ENCODE measurements around the gene DNAJB6. TPM values are rescaled to one million over a fixed set of nuclear protein-coding genes. Genes with fewer than 3 reads are reported as not detected.

Gene DNAJB6
- total RNA-seq, 1 donor from 2014 or later = 74.3 TPM

- H3K36me3 Mint-ChIP-seq (ENCODE audit: low read depth) = no peaks in the 10 kb centered on the region
- CTCF ChIA-PET = no interaction called here
Observed at GRCh38 chr7:157439761-157440160, 103.0 kb downstream of the DNAJB6 start.

GRCh38 chr7:157440346-157441022 is 103.7 kb downstream of the DNAJB6 start:
- Mint-ChIP-seq H3K36me3 (ENCODE audit: low read depth) (no peaks in the 10 kb centered on the region), H3K4me3 (no peak overlapping the region), H3K4me1 (no peaks in the 10 kb centered on the region), H3K27ac (no peak overlapping the region), H3K27me3 (no peaks in the 10 kb centered on the region), H3K9me3 (peaks cover 6% of the 10 kb centered on the region)
- intact Hi-C loops (cut with micrococcal nuclease) = no loop called here
- ATAC-seq (ENCODE audit: low read depth) (no peak), DNase-seq (no peak)
- ChIA-PET POLR2A (no interaction called here), CTCF (no interaction called here)
- TF ChIP-seq, protein P1, sequence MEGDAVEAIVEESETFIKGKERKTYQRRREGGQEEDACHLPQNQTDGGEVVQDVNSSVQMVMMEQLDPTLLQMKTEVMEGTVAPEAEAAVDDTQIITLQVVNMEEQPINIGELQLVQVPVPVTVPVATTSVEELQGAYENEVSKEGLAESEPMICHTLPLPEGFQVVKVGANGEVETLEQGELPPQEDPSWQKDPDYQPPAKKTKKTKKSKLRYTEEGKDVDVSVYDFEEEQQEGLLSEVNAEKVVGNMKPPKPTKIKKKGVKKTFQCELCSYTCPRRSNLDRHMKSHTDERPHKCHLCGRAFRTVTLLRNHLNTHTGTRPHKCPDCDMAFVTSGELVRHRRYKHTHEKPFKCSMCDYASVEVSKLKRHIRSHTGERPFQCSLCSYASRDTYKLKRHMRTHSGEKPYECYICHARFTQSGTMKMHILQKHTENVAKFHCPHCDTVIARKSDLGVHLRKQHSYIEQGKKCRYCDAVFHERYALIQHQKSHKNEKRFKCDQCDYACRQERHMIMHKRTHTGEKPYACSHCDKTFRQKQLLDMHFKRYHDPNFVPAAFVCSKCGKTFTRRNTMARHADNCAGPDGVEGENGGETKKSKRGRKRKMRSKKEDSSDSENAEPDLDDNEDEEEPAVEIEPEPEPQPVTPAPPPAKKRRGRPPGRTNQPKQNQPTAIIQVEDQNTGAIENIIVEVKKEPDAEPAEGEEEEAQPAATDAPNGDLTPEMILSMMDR (IDR thresholded peaks at IDR 0.05) = no peak

More at GRCh38 chr7:157439761-157440160, 103.0 kb downstream of the DNAJB6 start:
- Mint-ChIP-seq H3K9me3 (peaks cover 6% of the 10 kb centered on the region), H3K27me3 (no peaks in the 10 kb centered on the region), H3K27ac (no peak overlapping the region), H3K4me1 (no peaks in the 10 kb centered on the region), H3K4me3 (no peak overlapping the region)
- TF ChIP-seq, protein P1 (IDR thresholded peaks at IDR 0.05) = no peak
- DNase-seq = no peak
- POLR2A ChIA-PET = no interaction called here
- ATAC-seq (ENCODE audit: low read depth) = no peak
- intact Hi-C loops (cut with micrococcal nuclease) = no loop called here

- TF ChIP-seq, protein P1 (IDR thresholded peaks at IDR 0.05) = no peak
- H3K36me3 Mint-ChIP-seq (ENCODE audit: low read depth) = no peaks in the 10 kb centered on the region
- no peak overlapping the region for H3K4me3 Mint-ChIP-seq
- ChIA-PET POLR2A (no interaction called here), CTCF (no interaction called here)
- no peak for ATAC-seq (ENCODE audit: low read depth)
- DNase-seq = no peak
- H3K9me3 Mint-ChIP-seq = peaks cover 6% of the 10 kb centered on the region
- H3K4me1 Mint-ChIP-seq = no peaks in the 10 kb centered on the region
- H3K27ac Mint-ChIP-seq = no peak overlapping the region
- H3K27me3 Mint-ChIP-seq = no peaks in the 10 kb centered on the region
- intact Hi-C loops (cut with micrococcal nuclease) = no loop called here
Observed at GRCh38 chr7:157441023-157441399, 104.2 kb downstream of the DNAJB6 start.

DNA sequence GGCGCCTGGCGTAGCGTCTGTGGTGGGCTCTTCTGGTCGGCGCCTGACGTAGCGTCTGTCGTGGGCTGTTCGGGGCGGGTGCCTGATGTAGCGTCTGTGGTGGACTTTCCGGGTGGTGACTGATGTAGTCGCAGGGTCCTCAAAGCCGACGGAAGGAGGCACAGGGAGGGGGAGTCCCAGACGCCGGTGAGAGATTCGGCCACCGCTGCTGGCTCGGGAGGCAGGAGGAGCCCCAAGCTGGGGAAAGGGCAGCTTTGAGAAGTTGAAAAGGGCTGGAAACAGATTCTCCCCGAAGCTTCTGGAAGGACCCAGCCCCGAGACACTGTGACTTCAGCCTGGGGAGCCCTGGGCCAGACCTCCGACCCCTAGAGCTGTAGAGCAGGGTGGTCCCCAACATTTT is 105.7 kb downstream of the DNAJB6 start:
- ChIA-PET POLR2A (no interaction called here), CTCF (no interaction called here)
- Mint-ChIP-seq H3K9me3 (peaks cover 6% of the 10 kb centered on the region), H3K36me3 (ENCODE audit: low read depth) (no peaks in the 10 kb centered on the region), H3K27me3 (peaks cover 2% of the 10 kb centered on the region), H3K27ac (no peak overlapping the region), H3K4me3 (no peak overlapping the region), H3K4me1 (no peaks in the 10 kb centered on the region)
- DNase-seq (no peak), ATAC-seq (ENCODE audit: low read depth) (no peak)
- intact Hi-C loops (cut with micrococcal nuclease) = no loop called here
- TF ChIP-seq, protein P1 (IDR thresholded peaks at IDR 0.05) = no peak

DNA sequence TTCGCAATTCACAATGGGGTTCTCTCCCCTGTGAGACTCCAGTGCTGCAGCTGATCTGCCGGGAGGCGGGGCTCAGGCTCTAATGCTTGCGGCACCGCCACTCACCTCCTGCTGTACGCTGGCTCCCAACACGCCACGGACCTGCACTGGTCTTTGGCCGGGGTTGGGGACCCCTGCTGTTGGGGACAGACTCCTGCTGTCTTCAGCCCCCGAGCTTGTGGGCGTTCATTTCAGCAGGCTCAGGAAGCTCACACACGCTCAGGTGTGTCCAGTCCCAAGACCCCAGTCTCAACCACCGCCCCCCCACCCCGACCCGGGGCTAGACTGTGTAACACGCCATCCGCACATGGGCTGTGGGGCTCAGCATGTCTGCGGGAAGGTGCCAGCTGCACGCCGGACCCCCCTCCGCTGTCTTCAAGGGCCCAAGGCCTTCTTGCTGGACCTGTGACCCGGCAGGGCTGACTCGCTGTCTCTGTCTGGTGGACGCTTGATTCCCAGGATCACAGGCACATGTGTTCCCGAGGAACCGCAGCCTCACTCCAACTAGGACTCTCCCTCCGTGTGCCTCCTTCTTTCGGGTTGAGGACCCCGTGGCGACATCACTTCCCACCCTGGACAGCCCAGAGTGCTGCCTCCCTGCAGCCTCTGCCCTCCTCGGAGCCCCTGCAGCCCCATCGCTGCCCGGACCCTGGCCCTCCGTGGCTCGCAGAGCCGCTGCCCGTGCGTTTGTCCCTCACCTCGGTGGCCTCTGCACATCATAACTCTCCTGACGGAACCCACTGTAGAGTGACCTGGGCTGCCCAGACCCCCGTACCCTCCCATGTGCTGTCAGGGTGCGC is 106.4 kb downstream of the DNAJB6 start:
- POLR2A ChIA-PET = no interaction called here
- peaks cover 6% of the 10 kb centered on the region for H3K9me3 Mint-ChIP-seq
- ATAC-seq (ENCODE audit: low read depth) (no peak), DNase-seq (no peak)
- CTCF ChIA-PET = no interaction called here
- intact Hi-C loops (cut with micrococcal nuclease) = no loop called here
- no peaks in the 10 kb centered on the region for H3K4me1 Mint-ChIP-seq
- H3K27me3 Mint-ChIP-seq = peaks cover 2% of the 10 kb centered on the region
- no peak overlapping the region for H3K27ac Mint-ChIP-seq
- TF ChIP-seq, protein P1 (IDR thresholded peaks at IDR 0.05) = no peak
- H3K36me3 Mint-ChIP-seq (ENCODE audit: low read depth) = no peaks in the 10 kb centered on the region
- no peak overlapping the region for H3K4me3 Mint-ChIP-seq
